Central memory CD8-positive, alpha-beta T cell (primary cell): Measurements from ENCODE around the gene CHML.
"Not testable (repeated sequence)": the region's sequence is repeated elsewhere in the genome, so short reads cannot be mapped to it uniquely, and the experiment has no call there.

Experiments used
- ATAC-seq: fragments of 150-1000 bp; cut with Tn5 transposase; replicated peaks from 2 replicates; pipeline ENCODE4 v1.10.0; 2022; ENCODE audit warnings: mild to moderate bottlenecking, moderate FRiP score, moderate number of reproducible peaks; ENCODE audit not compliant: poor library complexity, severe bottlenecking; ENCODE audit errors: extremely low read depth
- DNase-seq, 2 donors: peaks; one replicate each; pipeline ENCODE4 v3.0.0; 2021; ENCODE audit warnings: low spot score in 2 of 2
- H3K27ac Mint-ChIP-seq: one replicate; pipeline ENCODE4 v1.8.0; 2022; ENCODE audit warnings: low read depth, mild to moderate bottlenecking, moderate library complexity, mixed read lengths
- H3K27me3 Mint-ChIP-seq: one replicate; pipeline ENCODE4 v1.8.0; 2022; ENCODE audit warnings: mixed read lengths
- H3K36me3 Mint-ChIP-seq: one replicate; pipeline ENCODE4 v1.8.0; 2022; ENCODE audit warnings: mild to moderate bottlenecking, moderate library complexity, mixed read lengths; ENCODE audit not compliant: insufficient read depth
- H3K4me1 Mint-ChIP-seq: one replicate; pipeline ENCODE4 v1.8.0; 2022; ENCODE audit warnings: mixed read lengths
- H3K4me3 Mint-ChIP-seq: one replicate; pipeline ENCODE4 v1.8.0; 2022; ENCODE audit warnings: mild to moderate bottlenecking, moderate library complexity, mixed read lengths
- H3K9me3 Mint-ChIP-seq: one replicate; pipeline ENCODE4 v1.8.0; 2022; ENCODE audit warnings: mixed read lengths

CHML gene

GRCh38 chr1:241640149-241640866 is at the start of gene CHML, which contains the start of gene OPN3:
TSS of gene CHML (minus strand) at chr1:241640369. CDS start at chr1:241635766, 4,603 bp downstream.
TSS of gene OPN3 (minus strand) at chr1:241640369. CDS start at chr1:241640254, 115 bp downstream.
- Mint-ChIP-seq H3K9me3 (no peaks in the 10 kb centered on the region), H3K27me3 (no peaks in the 10 kb centered on the region), H3K36me3 (peaks cover 8% of the 10 kb centered on the region), H3K4me1 (peaks cover 28% of the 10 kb centered on the region), H3K27ac (peak within 1 kb of the TSS; percentile 66), H3K4me3 (peak within 1 kb of the TSS; percentile 81)
- peak; percentile 65 to 70 for DNase-seq
- ATAC-seq = peak; percentile 92

- DNase-seq = no peak
- H3K9me3 Mint-ChIP-seq = no peaks in the 10 kb centered on the region
- peaks cover 30% of the 10 kb centered on the region for H3K27me3 Mint-ChIP-seq
- no peak overlapping the region for H3K27ac Mint-ChIP-seq
- no peak overlapping the region for H3K4me3 Mint-ChIP-seq
- H3K4me1 Mint-ChIP-seq = no peaks in the 10 kb centered on the region
- ATAC-seq = no peak
- no peaks in the 10 kb centered on the region for H3K36me3 Mint-ChIP-seq
Measured at GRCh38 chr1:241688940-241689368, 48.8 kb upstream of the CHML start.

- H3K4me3 Mint-ChIP-seq = no peak overlapping the region
- H3K4me1 Mint-ChIP-seq = no peaks in the 10 kb centered on the region
- H3K36me3 Mint-ChIP-seq = no peaks in the 10 kb centered on the region
- no peaks in the 10 kb centered on the region for H3K9me3 Mint-ChIP-seq
- DNase-seq (no peak), ATAC-seq (no peak)
- no peak overlapping the region for H3K27ac Mint-ChIP-seq
- peaks cover 50% of the 10 kb centered on the region for H3K27me3 Mint-ChIP-seq
Measured at GRCh38 chr1:241684108-241684507, 43.9 kb upstream of the CHML start.

GRCh38 chr1:241682921-241683320 is 42.8 kb upstream of the CHML start:
- DNase-seq (no peak), ATAC-seq (no peak)
- Mint-ChIP-seq H3K36me3 (no peaks in the 10 kb centered on the region), H3K9me3 (no peaks in the 10 kb centered on the region), H3K4me3 (no peak overlapping the region), H3K27me3 (peaks cover 38% of the 10 kb centered on the region), H3K27ac (no peak overlapping the region), H3K4me1 (peaks cover 1% of the 10 kb centered on the region)

GRCh38 chr1:241681861-241682448 is 41.8 kb upstream of the CHML start:
- DNase-seq, ATAC-seq, H3K36me3 Mint-ChIP-seq, H3K9me3 Mint-ChIP-seq, H3K4me1 Mint-ChIP-seq, H3K4me3 Mint-ChIP-seq, H3K27ac Mint-ChIP-seq: not testable (repeated sequence)
- peaks cover 34% of the 10 kb centered on the region for H3K27me3 Mint-ChIP-seq

- H3K4me1 Mint-ChIP-seq = peaks cover 8% of the 10 kb centered on the region
- H3K9me3 Mint-ChIP-seq = no peaks in the 10 kb centered on the region
- no peak overlapping the region for H3K4me3 Mint-ChIP-seq
- H3K27me3 Mint-ChIP-seq = peaks cover 34% of the 10 kb centered on the region
- ATAC-seq (no peak), DNase-seq (no peak)
- H3K36me3 Mint-ChIP-seq = peaks cover under 1% of the 10 kb centered on the region
- no peak overlapping the region for H3K27ac Mint-ChIP-seq
Measured at GRCh38 chr1:241679961-241680360, 39.8 kb upstream of the CHML start.

GRCh38 chr1:241679404-241679803 is 39.2 kb upstream of the CHML start:
- ATAC-seq (no peak), DNase-seq (no peak)
- Mint-ChIP-seq H3K36me3 (peaks cover 1% of the 10 kb centered on the region), H3K27me3 (peaks cover 34% of the 10 kb centered on the region), H3K4me1 (peaks cover 8% of the 10 kb centered on the region), H3K27ac (no peak overlapping the region), H3K4me3 (no peak overlapping the region), H3K9me3 (no peaks in the 10 kb centered on the region)

- ATAC-seq (no peak), DNase-seq (no peak)
- peaks cover 31% of the 10 kb centered on the region for H3K27me3 Mint-ChIP-seq
- H3K4me1 Mint-ChIP-seq = peaks cover 8% of the 10 kb centered on the region
- H3K27ac Mint-ChIP-seq = no peak overlapping the region
- H3K36me3 Mint-ChIP-seq = peaks cover 1% of the 10 kb centered on the region
- H3K9me3 Mint-ChIP-seq = no peaks in the 10 kb centered on the region
- H3K4me3 Mint-ChIP-seq = no peak overlapping the region
Measured at GRCh38 chr1:241678536-241678935, 38.4 kb upstream of the CHML start.

GRCh38 chr1:241677201-241677600 is 37.0 kb upstream of the CHML start:
- Mint-ChIP-seq H3K4me3 (peak overlapping the region; percentile 62), H3K27ac (peak overlapping the region; percentile 42), H3K4me1 (peaks cover 8% of the 10 kb centered on the region), H3K36me3 (peaks cover 1% of the 10 kb centered on the region), H3K9me3 (no peaks in the 10 kb centered on the region), H3K27me3 (peaks cover 26% of the 10 kb centered on the region)
- DNase-seq (no peak), ATAC-seq (peak; percentile 91)

- DNase-seq (no peak), ATAC-seq (no peak)
- Mint-ChIP-seq H3K27ac (no peak overlapping the region), H3K4me3 (no peak overlapping the region), H3K4me1 (peaks cover 8% of the 10 kb centered on the region), H3K9me3 (no peaks in the 10 kb centered on the region), H3K27me3 (peaks cover 25% of the 10 kb centered on the region), H3K36me3 (peaks cover 1% of the 10 kb centered on the region)
Measured at GRCh38 chr1:241675983-241676382, 35.8 kb upstream of the CHML start.

GRCh38 chr1:241674805-241675384 is 34.7 kb upstream of the CHML start:
- DNase-seq (no peak), ATAC-seq (no peak)
- Mint-ChIP-seq H3K4me1 (peaks cover 8% of the 10 kb centered on the region), H3K27me3 (peaks cover 20% of the 10 kb centered on the region), H3K4me3 (no peak overlapping the region), H3K36me3 (peaks cover 1% of the 10 kb centered on the region), H3K9me3 (no peaks in the 10 kb centered on the region), H3K27ac (no peak overlapping the region)

GRCh38 chr1:241672301-241672700 is 32.1 kb upstream of the CHML start:
- no peaks in the 10 kb centered on the region for H3K9me3 Mint-ChIP-seq
- H3K36me3 Mint-ChIP-seq = peaks cover 1% of the 10 kb centered on the region
- H3K4me1 Mint-ChIP-seq = peaks cover under 1% of the 10 kb centered on the region
- peaks cover 20% of the 10 kb centered on the region for H3K27me3 Mint-ChIP-seq
- DNase-seq = no peak
- no peak for ATAC-seq
- no peak overlapping the region for H3K27ac Mint-ChIP-seq
- H3K4me3 Mint-ChIP-seq = no peak overlapping the region

GRCh38 chr1:241666419-241666818 is 26.2 kb upstream of the CHML start:
- DNase-seq (no peak), ATAC-seq (no peak)
- Mint-ChIP-seq H3K4me1 (no peaks in the 10 kb centered on the region), H3K9me3 (no peaks in the 10 kb centered on the region), H3K36me3 (peaks cover 1% of the 10 kb centered on the region), H3K27me3 (peaks cover 4% of the 10 kb centered on the region), H3K4me3 (no peak overlapping the region), H3K27ac (no peak overlapping the region)
